H1 (cell line): Measurements from ENCODE around the gene HOTAIR. TPM values are rescaled to one million over a fixed set of nuclear protein-coding genes. Genes with fewer than 3 reads are reported as not detected.
A peak's percentile ranks its signal among the peaks of the same experiment; 100 is the strongest.

Experiments used
- CTCF ChIA-PET: fragments of 300-600 bp; sonication (Branson Sonifier 250); formaldehyde crosslinking; loops from one replicate; lab custom pipeline; 2021; ENCODE audit not compliant: partially characterized antibody; lab: Charles Lee
- POLR2A ChIA-PET: fragments of 300-600 bp; sonication (Branson Sonifier 250); formaldehyde crosslinking; loops from one replicate; lab custom pipeline; 2021; ENCODE audit warnings: inconsistent platforms; ENCODE audit not compliant: partially characterized antibody; lab: Charles Lee
- DNase-seq, 2 experiments: peaks; one replicate each; pipeline versions ENCODE4 v3.0.0 to v3.0.0-alpha.2; 2010 to 2022; ENCODE audit warnings: low spot score in 2 of 2, low read depth in 1 of 2, mixed read lengths in 1 of 2
- FAIRE-seq: peaks from 2 replicates; lab custom pipeline; 2011; peaks lifted over from hg19 to GRCh38; lab: Jason Lieb, UNC
- H2AFZ ChIP-seq: 2 replicates; pipeline ENCODE4 v1.8.1; 2012; ENCODE audit warnings: low read length, inconsistent platforms
- H2AK5ac ChIP-seq: 2 replicates; pipeline ENCODE4 v1.6.1; 2013; ENCODE audit warnings: low read depth, low read length
- H2BK120ac ChIP-seq: replicated peaks from 2 replicates; pipeline ENCODE3; 2013; ENCODE audit warnings: low read depth, low read length, inconsistent platforms
- H2BK12ac ChIP-seq: 2 replicates; pipeline ENCODE4 v1.6.1; 2013; ENCODE audit warnings: low read depth, low read length
- H2BK15ac ChIP-seq: 2 replicates; pipeline ENCODE4 v1.6.1; 2013; ENCODE audit warnings: low read length
- H2BK20ac ChIP-seq: 2 replicates; pipeline ENCODE4 v1.6.1; 2013; ENCODE audit warnings: low read length
- H2BK5ac ChIP-seq: 2 replicates; pipeline ENCODE4 v1.6.1; 2013; ENCODE audit warnings: low read depth, low read length
- H3K14ac ChIP-seq: 2 replicates; pipeline ENCODE4 v1.6.1; 2013; ENCODE audit warnings: inconsistent platforms; ENCODE audit not compliant: insufficient read length
- H3K18ac ChIP-seq: 2 replicates; pipeline ENCODE4 v1.6.1; 2013; ENCODE audit warnings: low read length; ENCODE audit errors: extremely low read depth
- H3K23ac ChIP-seq: 2 replicates; pipeline ENCODE4 v1.6.1; 2013; ENCODE audit warnings: inconsistent platforms; ENCODE audit not compliant: insufficient read length
- H3K23me2 ChIP-seq: 2 replicates; pipeline ENCODE4 v1.6.1; 2013; ENCODE audit warnings: low read depth, low read length
- H3K27ac ChIP-seq: 2 replicates; pipeline ENCODE4 v1.6.1; 2011; ENCODE audit warnings: low read depth, low read length, inconsistent platforms
- H3K27me3 ChIP-seq, 4 experiments: replicated peaks in 1 of 4; 1 replicate in 1 of 4; 2 replicates in 3 of 4; pipeline versions ENCODE4 v1.6.1 to v1.8.1; 2011 to 2013; ENCODE audit warnings: low read length in 3 of 4, mild to moderate bottlenecking in 3 of 4, inconsistent platforms in 2 of 4, mixed read lengths in 2 of 4, moderate library complexity in 1 of 4; ENCODE audit not compliant: control insufficient read depth in 3 of 4, insufficient read depth in 3 of 4; ENCODE audit errors: extremely low read depth in 1 of 4
- H3K36me3 ChIP-seq, 4 experiments: 2 replicates each; pipeline versions ENCODE4 v1.6.1 to v1.8.1; 2011 to 2013; ENCODE audit warnings: mild to moderate bottlenecking in 4 of 4, low read length in 3 of 4, moderate library complexity in 2 of 4, control low read depth in 1 of 4, inconsistent platforms in 1 of 4; ENCODE audit not compliant: insufficient read depth in 4 of 4, control insufficient read depth in 2 of 4
- H3K4ac ChIP-seq: replicated peaks from 2 replicates; pipeline ENCODE3; 2013; ENCODE audit warnings: low read length, low read depth, mixed read lengths, inconsistent platforms; ENCODE audit not compliant: insufficient read length
- H3K4me1 ChIP-seq, 4 experiments: replicated peaks in 1 of 4; 1 replicate in 1 of 4; 2 replicates in 3 of 4; pipeline versions ENCODE4 v1.6.1 to v1.8.1; 2011 to 2013; ENCODE audit warnings: low read length in 3 of 4, inconsistent platforms in 2 of 4, mixed read lengths in 1 of 4; ENCODE audit not compliant: insufficient read depth in 4 of 4, control insufficient read depth in 3 of 4
- H3K4me2 ChIP-seq, 2 experiments: 2 replicates each; pipeline versions ENCODE4 v1.6.1 to v1.8.1; 2011 to 2013; ENCODE audit warnings: low read depth in 2 of 2, low read length in 2 of 2, control low read depth in 1 of 2, inconsistent platforms in 1 of 2, mild to moderate bottlenecking in 1 of 2; ENCODE audit not compliant: insufficient read depth in 1 of 2
- H3K4me3 ChIP-seq, 4 experiments: fragments of 200-600, 300-600 bp in 1 of 4; sonication (generic), shearing (Covaris generic), sonication (Bioruptor Twin) in 1 of 4; 2 replicates each; pipeline versions ENCODE4 v1.5.1 to v1.8.1; 2011 to 2016; ENCODE audit warnings: low read length in 4 of 4, low read depth in 3 of 4, control low read depth in 2 of 4, inconsistent platforms in 2 of 4, mild to moderate bottlenecking in 2 of 4, mixed read lengths in 1 of 4, moderate library complexity in 1 of 4; ENCODE audit not compliant: insufficient read depth in 2 of 4; ENCODE audit errors: extremely low read depth in 1 of 4
- H3K56ac ChIP-seq: replicated peaks from 2 replicates; pipeline ENCODE3; 2013; ENCODE audit warnings: low read depth, mild to moderate bottlenecking, mixed read lengths, low read length, inconsistent platforms; ENCODE audit not compliant: insufficient read length
- H3K79me1 ChIP-seq: 2 replicates; pipeline ENCODE4 v1.6.1; 2013; ENCODE audit warnings: low read depth, low read length, control low read depth
- H3K79me2 ChIP-seq, 2 experiments: 2 replicates each; pipeline versions ENCODE4 v1.6.1 to v1.8.1; 2012 to 2013; ENCODE audit warnings: low read length in 2 of 2, mild to moderate bottlenecking in 2 of 2, inconsistent platforms in 1 of 2; ENCODE audit not compliant: insufficient read depth in 2 of 2, control insufficient read depth in 1 of 2
- H3K9ac ChIP-seq, 4 experiments: replicated peaks in 1 of 4; 1 replicate in 1 of 4; 2 replicates in 3 of 4; pipeline versions ENCODE4 v1.6.1 to v1.8.1; 2011 to 2013; ENCODE audit warnings: low read depth in 3 of 4, low read length in 3 of 4, control low read depth in 2 of 4, mild to moderate bottlenecking in 2 of 4, moderate library complexity in 2 of 4, inconsistent platforms in 1 of 4; ENCODE audit errors: extremely low read depth in 1 of 4
- H3K9me3 ChIP-seq, 2 experiments: 2 replicates each; pipeline versions ENCODE4 v1.6.1 to v1.8.1; 2012 to 2013; ENCODE audit warnings: mild to moderate bottlenecking in 2 of 2, moderate library complexity in 2 of 2, control low read depth in 1 of 2, inconsistent platforms in 1 of 2, low read depth in 1 of 2, low read length in 1 of 2, mixed read lengths in 1 of 2; ENCODE audit not compliant: insufficient read depth in 2 of 2
- H4K20me1 ChIP-seq, 2 experiments: replicated peaks in 1 of 2; 2 replicates each; pipeline versions ENCODE3 to v1.8.1; 2011 to 2013; ENCODE audit warnings: inconsistent platforms in 2 of 2, low read length in 2 of 2, mild to moderate bottlenecking in 1 of 2; ENCODE audit not compliant: insufficient read depth in 2 of 2, control insufficient read depth in 1 of 2
- H4K5ac ChIP-seq: 2 replicates; pipeline ENCODE4 v1.6.1; 2013; ENCODE audit warnings: low read length, low read depth, mixed read lengths, inconsistent platforms; ENCODE audit not compliant: insufficient read length
- H4K8ac ChIP-seq: 2 replicates; pipeline ENCODE4 v1.8.0; 2013; ENCODE audit warnings: mild to moderate bottlenecking, moderate library complexity, low read length, inconsistent platforms; ENCODE audit not compliant: insufficient read depth; ENCODE audit errors: extremely low read depth
- H4K91ac ChIP-seq: replicated peaks from 2 replicates; pipeline ENCODE3; 2013; ENCODE audit warnings: low read length, mixed read lengths, inconsistent platforms; ENCODE audit not compliant: insufficient read length
- EZH2 ChIP-seq: fragments of 200-600 bp; sonication (generic); IDR thresholded peaks from 2 replicates; pipeline ENCODE4 v1.7.1; 2012; ENCODE audit warnings: low read depth, mild to moderate bottlenecking, moderate library complexity, low read length, inconsistent platforms; ENCODE audit not compliant: severe bottlenecking
- JUN ChIP-seq: IDR thresholded peaks from 2 replicates; pipeline ENCODE4 v1.6.1; 2011; ENCODE audit warnings: low read depth, mild to moderate bottlenecking, improper control_type of control experiment, low read length
- POLR2A ChIP-seq, 2 experiments: IDR thresholded peaks; 1 replicate in 1 of 2; 2 replicates in 1 of 2; pipeline ENCODE4 v1.6.1; 2011; ENCODE audit warnings: low read depth in 2 of 2, low read length in 2 of 2, mild to moderate bottlenecking in 2 of 2; ENCODE audit errors: control extremely low read depth in 1 of 2
- RAD21 ChIP-seq, 2 experiments: IDR thresholded peaks in 1 of 2; conservative IDR thresholded peaks in 1 of 2; 2 replicates each; pipeline ENCODE4 v1.6.1; 2011; ENCODE audit warnings: low read depth in 2 of 2, low read length in 2 of 2, improper control_type of control experiment in 1 of 2, inconsistent platforms in 1 of 2, mild to moderate bottlenecking in 1 of 2, moderate library complexity in 1 of 2
- RNF2 ChIP-seq: fragments of 200-900, 300-1000 bp; sonication (generic); IDR thresholded peaks from 2 replicates; pipeline ENCODE4 v1.7.1; 2016; ENCODE audit warnings: borderline replicate concordance, low read depth, mild to moderate bottlenecking, antibody characterized with exemption, low read length; ENCODE audit not compliant: poor library complexity, severe bottlenecking; ENCODE audit errors: missing control alignments
- SUZ12 ChIP-seq: fragments of 200-600 bp; sonication (generic); IDR thresholded peaks from 2 replicates; pipeline ENCODE4 v1.6.1; 2012; ENCODE audit warnings: mild to moderate bottlenecking, inconsistent platforms, low read length, moderate library complexity, mixed read lengths
- WGBS, 2 experiments: shearing (Covaris generic) in 1 of 2; methylation state at CpG; one replicate each; pipeline versions ENCODE4 v1.1.6 to v1.1.7; 2013 to 2015; ENCODE audit warnings: low lambda C conversion rate in 2 of 2, mixed read lengths in 2 of 2, inconsistent platforms in 1 of 2, low coverage in 1 of 2, missing lambda C conversion rate in 1 of 2; ENCODE audit not compliant: insufficient replicate concordance in 2 of 2, insufficient coverage in 1 of 2, insufficient read length in 1 of 2; ENCODE audit errors: extremely low coverage in 1 of 2, missing lambda C conversion rate in 1 of 2; 5-methylcytosine and 5-hydroxymethylcytosine counted together
- polyA plus RNA-seq, 7 experiments: library from polyadenylated mRNA; depleted of rRNA in 3 of 7; stranded (reverse) in 5 of 7; unstranded in 2 of 7; fragments of >200 nt in 5 of 7; fragments of 200-250 nt in 2 of 7; gene quantifications; 1 replicate in 5 of 7; 2 replicates in 1 of 7; 4 replicates in 1 of 7; pipeline versions ENCODE4 v1.2.1 to v1.2.3, GENCODE V29; 2011 to 2013; ENCODE audit warnings: missing spikeins in 2 of 7, mixed read lengths in 2 of 7
- total RNA-seq: library from RNA; stranded (reverse); fragmentation: NEBNext Ultra II Directional; extraction: Animal tissue kit (Norgen Biotek cat#: 25700); gene quantifications from 2 replicates; pipeline ENCODE4 v1.2.1, GENCODE V29; 2021

The HOTAIR gene
- total and polyA plus RNA-seq, 2 of the 8 experiments (the other 6 are each of a cell fraction or from before 2014, with no cell fraction given) = not detected

- no peak overlapping the region for H4K8ac ChIP-seq
- H3K79me1 ChIP-seq = no peaks in the 10 kb centered on the region
- peaks cover 4 to 40% of the 10 kb centered on the region in 2 experiments for H4K20me1 ChIP-seq
- H3K9ac ChIP-seq = no peak overlapping the region
- H3K56ac ChIP-seq = no peak overlapping the region
- no peak overlapping the region for H2BK15ac ChIP-seq
- H3K14ac ChIP-seq = no peak overlapping the region
- no peak for TF ChIP-seq POLR2A (IDR thresholded peaks at IDR 0.05; ENCODE audit: control extremely low read depth in 1 of 2, low read depth in 2 of 2, low read length in 2 of 2)
- TF ChIP-seq JUN = no peak
- TF ChIP-seq SUZ12 = peak; percentile 93
- TF ChIP-seq RAD21 (IDR thresholded peaks at IDR 0.05 in 1 of 2, conservative IDR thresholded peaks at IDR 0.05 in 1 of 2; ENCODE audit: low read depth in 2 of 2, low read length in 2 of 2) = no peak
- peak; percentile 98 for TF ChIP-seq EZH2
- peak; percentile 2 for TF ChIP-seq RNF2
- FAIRE-seq (no peak), DNase-seq (peak in 1 of 2 experiments; percentile 56)
- H3K23ac ChIP-seq = no peak overlapping the region
- ChIA-PET CTCF (interaction anchor here (1.2 to 3.8 kb wide), 7 partner anchors 10 to 187 kb away, joined by 3 to 50 read pairs (median 8); partner anchors contain the start of gene HOXC9), POLR2A (interaction anchor here (0.5 to 1.2 kb wide), 2 partner anchors 36 to 44 kb away, joined by 3 read pairs; no protein-coding TSS in a partner anchor)
- H3K9me3 ChIP-seq = no peaks in the 10 kb centered on the region
- no peaks in the 10 kb centered on the region for H3K79me2 ChIP-seq
- no peaks in the 10 kb centered on the region for H3K36me3 ChIP-seq
- no peak overlapping the region for H3K27ac ChIP-seq
- H2AFZ ChIP-seq = no peak overlapping the region
- peaks cover 92 to 100% (median 99%) of the 10 kb centered on the region in 4 experiments for H3K27me3 ChIP-seq
- H3K4me2 ChIP-seq = no peak overlapping the region
- H2BK5ac ChIP-seq = no peak overlapping the region
- H4K91ac ChIP-seq = no peak overlapping the region
- H2AK5ac ChIP-seq = no peak overlapping the region
- no peak overlapping the region for H2BK120ac ChIP-seq
- no peak overlapping the region for H3K4me3 ChIP-seq
- H3K4me1 ChIP-seq = peaks cover 0 to 12% (median 3%) of the 10 kb centered on the region in 4 experiments; a peak in 5 of 7 replicates
- H2BK20ac ChIP-seq = no peak overlapping the region
- peaks cover 3% of the 10 kb centered on the region; the same call in 1 of the 2 replicates for H3K23me2 ChIP-seq
- H4K5ac ChIP-seq = no peak overlapping the region
- no peak overlapping the region for H2BK12ac ChIP-seq
- no peak overlapping the region for H3K4ac ChIP-seq
- no peak overlapping the region; the same call in 1 of the 2 replicates for H3K18ac ChIP-seq
- WGBS, 2 experiments = 11% methylated on average over 33 of the region's 36 CpGs; no CpG with 5 or more reads in 1 of the 2 experiments
These were observed 39.7 kb upstream of the HOTAIR start for GRCh38 chr12:54014377-54015017.
